ENCODE results near the gene RELN. TPM values are rescaled to one million over a fixed set of nuclear protein-coding genes. Genes with fewer than 3 reads are reported as not detected.

Gene RELN
- total RNA-seq, 5 donors from 2014 or later (not counting 1 experiment from before 2014, with no cell fraction given), result 0.20 to 0.50 (median 0.41) TPM; not detected in 2

GRCh38 chr7:103658055-103659005, 331.1 kb downstream of the RELN start:
- Mint-ChIP-seq H3K36me3 (no peaks in the 10 kb centered on the region), H3K9me3 (no peaks in the 10 kb centered on the region), H3K27ac (no peak overlapping the region), H3K27me3 (peaks cover 1 to 15% of the 10 kb centered on the region in 2 donors), H3K4me3 (no peak overlapping the region), H3K4me1 (no peaks in the 10 kb centered on the region)
- no peak overlapping the region for H3K27ac ChIP-seq (ENCODE audit: low read length)
- H3K36me3 ChIP-seq (ENCODE audit: control insufficient read depth in 2 of 2, extremely low read depth in 1 of 2, insufficient read depth in 1 of 2, low read length in 1 of 2), result no peaks in the 10 kb centered on the region
- CTCF ChIA-PET, result no interaction called here
- POLR2A ChIA-PET, result no interaction called here
- no peaks in the 10 kb centered on the region for H3K9me3 ChIP-seq
- no peaks in the 10 kb centered on the region for H3K4me1 ChIP-seq (ENCODE audit: control insufficient read depth in 1 of 2, extremely low read depth in 1 of 2, insufficient read depth in 2 of 2, low read length in 2 of 2)
- H3K27me3 ChIP-seq (replicated peaks in 1 of 2; ENCODE audit: control insufficient read depth in 2 of 2, extremely low read depth in 1 of 2, insufficient read depth in 2 of 2, low read length in 1 of 2), result no peaks in the 10 kb centered on the region
- ATAC-seq (replicated peaks in 1 of 4) (no peak), DNase-seq (no peak)
- WGBS (ENCODE audit: insufficient coverage), result 73% methylated on average over 3 of the region's 4 CpGs
- H3K4me3 ChIP-seq (ENCODE audit: control insufficient read depth in 1 of 2, extremely low read depth in 1 of 2, low read length in 1 of 2), result no peak overlapping the region

- POLR2A ChIA-PET, result no interaction called here
- Mint-ChIP-seq H3K27ac (no peak overlapping the region), H3K4me3 (no peak overlapping the region)
Observed at GRCh38 chr7:103657474-103657894, 332.0 kb downstream of the RELN start.

DNA sequence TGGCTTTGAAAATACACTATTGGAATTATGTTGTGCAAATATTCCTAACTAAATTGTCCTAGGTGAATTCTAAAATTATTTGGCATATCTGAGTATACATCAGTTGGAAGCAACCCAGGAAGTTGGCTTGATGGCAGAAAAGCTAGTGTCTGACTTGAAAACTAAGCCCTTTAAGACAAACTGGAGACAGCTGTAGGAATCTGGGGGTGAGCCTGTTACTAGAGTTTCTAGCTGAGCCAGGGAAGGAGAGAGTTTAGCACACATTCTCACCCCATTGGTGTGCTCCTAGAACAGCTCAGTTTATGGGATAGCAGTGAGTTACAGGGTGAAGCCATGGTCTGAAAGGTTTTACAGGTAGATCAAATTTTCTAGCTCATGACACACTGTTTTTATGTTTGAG, 333.2 kb downstream of the RELN start:
- ChIA-PET CTCF (no interaction called here), POLR2A (no interaction called here)
- ATAC-seq (replicated peaks in 1 of 4) (no peak), DNase-seq (no peak)
- H3K4me1 ChIP-seq (ENCODE audit: control insufficient read depth in 1 of 2, extremely low read depth in 1 of 2, insufficient read depth in 2 of 2, low read length in 2 of 2), result no peaks in the 10 kb centered on the region
- Mint-ChIP-seq H3K27me3 (peaks cover 1 to 15% of the 10 kb centered on the region in 2 donors), H3K9me3 (no peaks in the 10 kb centered on the region), H3K27ac (no peak overlapping the region), H3K4me3 (no peak overlapping the region), H3K36me3 (no peaks in the 10 kb centered on the region), H3K4me1 (no peaks in the 10 kb centered on the region)
- H3K27ac ChIP-seq (ENCODE audit: low read length), result no peak overlapping the region
- H3K9me3 ChIP-seq, result no peaks in the 10 kb centered on the region
- no peaks in the 10 kb centered on the region for H3K36me3 ChIP-seq (ENCODE audit: control insufficient read depth in 2 of 2, extremely low read depth in 1 of 2, insufficient read depth in 1 of 2, low read length in 1 of 2)
- H3K4me3 ChIP-seq (ENCODE audit: control insufficient read depth in 1 of 2, extremely low read depth in 1 of 2, low read length in 1 of 2), result no peak overlapping the region
- no peaks in the 10 kb centered on the region for H3K27me3 ChIP-seq (replicated peaks in 1 of 2; ENCODE audit: control insufficient read depth in 2 of 2, extremely low read depth in 1 of 2, insufficient read depth in 2 of 2, low read length in 1 of 2)

More at GRCh38 chr7:103657474-103657894, 332.0 kb downstream of the RELN start:
- Histone ChIP-seq H3K36me3 (ENCODE audit: control insufficient read depth in 2 of 2, extremely low read depth in 1 of 2, insufficient read depth in 1 of 2, low read length in 1 of 2) (no peaks in the 10 kb centered on the region), H3K4me3 (ENCODE audit: control insufficient read depth in 1 of 2, extremely low read depth in 1 of 2, low read length in 1 of 2) (no peak overlapping the region), H3K27ac (ENCODE audit: low read length) (no peak overlapping the region), H3K4me1 (ENCODE audit: control insufficient read depth in 1 of 2, extremely low read depth in 1 of 2, insufficient read depth in 2 of 2, low read length in 2 of 2) (no peaks in the 10 kb centered on the region), H3K27me3 (replicated peaks in 1 of 2; ENCODE audit: control insufficient read depth in 2 of 2, extremely low read depth in 1 of 2, insufficient read depth in 2 of 2, low read length in 1 of 2) (no peaks in the 10 kb centered on the region), H3K9me3 (no peaks in the 10 kb centered on the region)
- no peak for ATAC-seq (replicated peaks in 1 of 4)
- Mint-ChIP-seq H3K9me3 (no peaks in the 10 kb centered on the region), H3K36me3 (no peaks in the 10 kb centered on the region), H3K4me1 (no peaks in the 10 kb centered on the region), H3K27me3 (peaks cover 1 to 15% of the 10 kb centered on the region in 2 donors)
- DNase-seq, result no peak
- 75% methylated on average over 3 of the region's 4 CpGs for WGBS (ENCODE audit: insufficient coverage)
- CTCF ChIA-PET, result no interaction called here

DNA sequence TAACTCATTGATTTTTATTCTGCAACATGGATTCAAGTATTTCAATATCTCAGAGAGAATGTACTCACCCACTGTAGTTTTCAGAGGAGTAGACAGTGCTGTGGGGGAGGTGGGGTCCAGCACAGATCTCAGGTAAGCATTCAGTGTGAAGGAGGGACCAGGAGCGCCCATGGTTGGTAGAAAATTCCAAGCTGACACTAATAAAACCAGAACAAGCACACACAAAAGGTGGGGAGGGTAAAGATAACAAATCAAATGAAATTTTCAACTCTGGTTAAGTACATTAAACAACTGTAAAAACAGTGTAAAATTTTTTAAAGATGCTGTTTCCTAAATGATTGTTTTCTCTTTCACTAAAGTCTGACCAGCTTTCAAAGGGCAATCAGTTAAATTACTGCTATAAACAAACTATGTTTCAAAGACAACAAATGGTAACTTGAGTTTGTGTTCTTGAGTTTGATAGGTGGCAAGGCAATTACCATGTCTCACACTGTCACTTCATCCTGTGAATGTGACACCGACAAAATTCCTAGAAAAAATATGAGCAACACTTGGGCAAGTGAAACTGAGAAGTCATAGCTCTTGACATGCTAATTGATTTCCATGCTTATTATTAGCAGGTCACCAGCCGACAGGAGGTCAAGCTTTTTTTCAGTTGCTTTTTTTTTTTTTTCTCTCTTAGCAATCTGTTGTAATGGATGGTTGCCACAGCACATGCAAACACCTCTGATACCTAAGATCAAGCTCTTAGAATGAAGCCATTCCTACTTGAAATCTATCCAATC, 337.7 kb downstream of the RELN start:
- CTCF ChIA-PET, result no interaction called here
- Histone ChIP-seq H3K27ac (ENCODE audit: low read length) (no peak overlapping the region), H3K4me1 (ENCODE audit: control insufficient read depth in 1 of 2, extremely low read depth in 1 of 2, insufficient read depth in 2 of 2, low read length in 2 of 2) (no peaks in the 10 kb centered on the region), H3K4me3 (ENCODE audit: control insufficient read depth in 1 of 2, extremely low read depth in 1 of 2, low read length in 1 of 2) (no peak overlapping the region), H3K9me3 (no peaks in the 10 kb centered on the region), H3K27me3 (replicated peaks in 1 of 2; ENCODE audit: control insufficient read depth in 2 of 2, extremely low read depth in 1 of 2, insufficient read depth in 2 of 2, low read length in 1 of 2) (no peaks in the 10 kb centered on the region), H3K36me3 (ENCODE audit: control insufficient read depth in 2 of 2, extremely low read depth in 1 of 2, insufficient read depth in 1 of 2, low read length in 1 of 2) (no peaks in the 10 kb centered on the region)
- ATAC-seq (replicated peaks in 1 of 4) (no peak), DNase-seq (no peak)
- POLR2A ChIA-PET, result no interaction called here
- H3K27ac Mint-ChIP-seq, result no peak overlapping the region
- H3K4me3 Mint-ChIP-seq, result no peak overlapping the region
- 20% methylated on average over 1 of the region's 3 CpGs for WGBS (ENCODE audit: insufficient coverage)
- no peaks in the 10 kb centered on the region for H3K36me3 Mint-ChIP-seq
- peaks cover 0 to 3% of the 10 kb centered on the region in 2 donors for H3K27me3 Mint-ChIP-seq
- no peaks in the 10 kb centered on the region for H3K4me1 Mint-ChIP-seq
- H3K9me3 Mint-ChIP-seq, result peaks cover 0 to 20% (median 12%) of the 10 kb centered on the region in 3 donors

- Mint-ChIP-seq H3K36me3 (no peaks in the 10 kb centered on the region), H3K4me1 (no peaks in the 10 kb centered on the region), H3K9me3 (peaks cover 15 to 39% (median 29%) of the 10 kb centered on the region in 3 donors), H3K27me3 (no peaks in the 10 kb centered on the region), H3K4me3 (no peak overlapping the region), H3K27ac (no peak overlapping the region)
- WGBS (ENCODE audit: insufficient coverage), result 100% methylated on average over 1 of the region's 2 CpGs
- POLR2A ChIA-PET, result no interaction called here
- Histone ChIP-seq H3K27ac (ENCODE audit: low read length) (no peak overlapping the region), H3K27me3 (replicated peaks in 1 of 2; ENCODE audit: control insufficient read depth in 2 of 2, extremely low read depth in 1 of 2, insufficient read depth in 2 of 2, low read length in 1 of 2) (no peaks in the 10 kb centered on the region), H3K4me1 (ENCODE audit: control insufficient read depth in 1 of 2, extremely low read depth in 1 of 2, insufficient read depth in 2 of 2, low read length in 2 of 2) (no peaks in the 10 kb centered on the region), H3K9me3 (no peaks in the 10 kb centered on the region), H3K4me3 (ENCODE audit: control insufficient read depth in 1 of 2, extremely low read depth in 1 of 2, low read length in 1 of 2) (no peak overlapping the region), H3K36me3 (ENCODE audit: control insufficient read depth in 2 of 2, extremely low read depth in 1 of 2, insufficient read depth in 1 of 2, low read length in 1 of 2) (no peaks in the 10 kb centered on the region)
- CTCF ChIA-PET, result no interaction called here
- DNase-seq, result no peak
- ATAC-seq (replicated peaks in 1 of 4), result no peak
Observed at GRCh38 chr7:103649052-103649451, 340.4 kb downstream of the RELN start.

GRCh38 chr7:103648135-103648534, 341.3 kb downstream of the RELN start:
- no peak overlapping the region for H3K4me3 ChIP-seq (ENCODE audit: control insufficient read depth in 1 of 2, extremely low read depth in 1 of 2, low read length in 1 of 2)
- H3K4me1 ChIP-seq (ENCODE audit: control insufficient read depth in 1 of 2, extremely low read depth in 1 of 2, insufficient read depth in 2 of 2, low read length in 2 of 2), result no peaks in the 10 kb centered on the region
- H3K27ac Mint-ChIP-seq, result no peak overlapping the region
- H3K9me3 Mint-ChIP-seq, result peaks cover 20 to 47% (median 29%) of the 10 kb centered on the region in 3 donors
- no peaks in the 10 kb centered on the region for H3K4me1 Mint-ChIP-seq
- no peak overlapping the region for H3K27ac ChIP-seq (ENCODE audit: low read length)
- H3K36me3 Mint-ChIP-seq, result no peaks in the 10 kb centered on the region
- CTCF ChIA-PET, result no interaction called here
- DNase-seq (no peak), ATAC-seq (replicated peaks in 1 of 4) (no peak)
- H3K27me3 Mint-ChIP-seq, result peaks cover 0 to under 1% of the 10 kb centered on the region in 2 donors
- H3K4me3 Mint-ChIP-seq, result no peak overlapping the region
- no peaks in the 10 kb centered on the region for H3K9me3 ChIP-seq
- POLR2A ChIA-PET, result no interaction called here
- WGBS (ENCODE audit: insufficient coverage), result 0% methylated on average over 1 of the region's 1 CpG
- H3K27me3 ChIP-seq (replicated peaks in 1 of 2; ENCODE audit: control insufficient read depth in 2 of 2, extremely low read depth in 1 of 2, insufficient read depth in 2 of 2, low read length in 1 of 2), result no peaks in the 10 kb centered on the region
- no peaks in the 10 kb centered on the region for H3K36me3 ChIP-seq (ENCODE audit: control insufficient read depth in 2 of 2, extremely low read depth in 1 of 2, insufficient read depth in 1 of 2, low read length in 1 of 2)
